SK-N-SH treated with all-trans-retinoic acid at 6 μM for 48 hours (cell line): ENCODE results near the gene GTPBP1.

Experiments
- ATAC-seq: fragments of 200-7000 bp; cut with Tn5 transposase; 3 replicates; pipeline ENCODE4 v1.9.1; 2020; ENCODE audit warnings: mild to moderate bottlenecking, moderate library complexity
- ARNTL ChIP-seq: fragments of 450-650 bp; formaldehyde crosslinking; IDR thresholded peaks from 2 replicates; pipeline ENCODE4 v1.5.0; 2020; ENCODE audit warnings: low read depth, mild to moderate bottlenecking, moderate library complexity, borderline replicate concordance
- CSDC2 ChIP-seq: fragments of 250-450 bp; sonication (Bioruptor Pico); IDR thresholded peaks from 2 replicates; pipeline ENCODE4 v1.5.0; 2020; ENCODE audit warnings: mild to moderate bottlenecking, moderate library complexity
- ESRRG ChIP-seq: fragments of 250-450 bp; sonication (Bioruptor Pico); IDR thresholded peaks from 2 replicates; pipeline ENCODE4 v1.6.1; 2021; ENCODE audit warnings: mild to moderate bottlenecking
- GLIS3 ChIP-seq: fragments of 250-450 bp; sonication (Bioruptor Pico); IDR thresholded peaks from 2 replicates; pipeline ENCODE4 v1.5.0; 2020; ENCODE audit warnings: mild to moderate bottlenecking, moderate library complexity
- ISL1 ChIP-seq: fragments of 250-450 bp; sonication (Bioruptor Pico); IDR thresholded peaks from 2 replicates; pipeline ENCODE4 v2.1.2; 2022; ENCODE audit warnings: mild to moderate bottlenecking, moderate library complexity
- OSR1 ChIP-seq: fragments of 250-450 bp; sonication (Bioruptor Pico); IDR thresholded peaks from 2 replicates; pipeline ENCODE4 v1.8.0; 2022; ENCODE audit warnings: moderate library complexity, mild to moderate bottlenecking, inconsistent platforms
- PPARA ChIP-seq: fragments of 250-450 bp; sonication (Bioruptor Pico); IDR thresholded peaks from 2 replicates; pipeline ENCODE4 v1.5.0; 2020; ENCODE audit warnings: mild to moderate bottlenecking, borderline replicate concordance
- RARB ChIP-seq: fragments of 250-450 bp; sonication (Bioruptor Pico); IDR thresholded peaks from 2 replicates; pipeline ENCODE4 v1.8.0; 2021; ENCODE audit warnings: mild to moderate bottlenecking, moderate library complexity
- SNAI2 ChIP-seq: fragments of 250-450 bp; sonication (Bioruptor Pico); IDR thresholded peaks from 2 replicates; pipeline ENCODE4 v1.5.0; 2020; ENCODE audit warnings: mild to moderate bottlenecking, moderate library complexity
- TCF4 ChIP-seq: fragments of 250-450 bp; sonication (Bioruptor Pico); IDR thresholded peaks from 2 replicates; pipeline ENCODE4 v1.8.0; 2021; ENCODE audit warnings: mild to moderate bottlenecking, moderate library complexity, borderline replicate concordance
- TOX ChIP-seq: fragments of 250-450 bp; sonication (Bioruptor Pico); IDR thresholded peaks from 2 replicates; pipeline ENCODE4 v1.8.0; 2021; ENCODE audit warnings: mild to moderate bottlenecking, moderate library complexity, borderline replicate concordance
- ZC3H10 ChIP-seq: fragments of 250-450 bp; sonication (Bioruptor Pico); IDR thresholded peaks from 2 replicates; pipeline ENCODE4 v1.5.1; 2021; ENCODE audit warnings: mild to moderate bottlenecking, moderate library complexity
- ZFP3 ChIP-seq: fragments of 250-450 bp; sonication (Bioruptor Pico); IDR thresholded peaks from 2 replicates; pipeline ENCODE4 v1.5.0; 2020; ENCODE audit warnings: mild to moderate bottlenecking, moderate library complexity
- ZFP30 ChIP-seq: fragments of 450-650 bp; formaldehyde crosslinking; IDR thresholded peaks from 2 replicates; pipeline ENCODE4 v1.5.0; 2022; ENCODE audit warnings: mild to moderate bottlenecking, moderate library complexity
- ZNF565 ChIP-seq: fragments of 450-650 bp; formaldehyde crosslinking; conservative IDR thresholded peaks from 2 replicates; pipeline ENCODE4 v1.5.0; 2020; ENCODE audit warnings: low read depth, mild to moderate bottlenecking, moderate library complexity
- ZNF70 ChIP-seq: fragments of 450-650 bp; formaldehyde crosslinking; IDR thresholded peaks from 2 replicates; pipeline ENCODE4 v1.5.0; 2020; ENCODE audit warnings: mild to moderate bottlenecking, moderate library complexity
- ZNF8 ChIP-seq: fragments of 450-650 bp; formaldehyde crosslinking; IDR thresholded peaks from 2 replicates; pipeline ENCODE4 v1.5.0; 2020; ENCODE audit warnings: mild to moderate bottlenecking, moderate library complexity
- TF ChIP-seq, protein P1 (sequence below): fragments of 250-450 bp; sonication (Bioruptor Pico); IDR thresholded peaks from 2 replicates; pipeline ENCODE4 v1.8.0; 2020; ENCODE audit warnings: mild to moderate bottlenecking, moderate library complexity, borderline replicate concordance
- TF ChIP-seq, protein P2 (sequence below): fragments of 250-450 bp; sonication (Bioruptor Pico); IDR thresholded peaks from 2 replicates; pipeline ENCODE4 v1.5.1; 2020; ENCODE audit warnings: low read depth, mild to moderate bottlenecking, moderate library complexity
- TF ChIP-seq, protein P3 (sequence below): fragments of 250-450 bp; sonication (Bioruptor Pico); IDR thresholded peaks from 2 replicates; pipeline ENCODE4 v1.8.0; 2021; ENCODE audit warnings: low read depth, mild to moderate bottlenecking, moderate library complexity, borderline replicate concordance
- TF ChIP-seq, protein P4 (sequence below): fragments of 250-450 bp; sonication (Bioruptor Pico); IDR thresholded peaks from 2 replicates; pipeline ENCODE4 v1.5.0; 2020; ENCODE audit warnings: mild to moderate bottlenecking, moderate library complexity

Gene GTPBP1

DNA sequence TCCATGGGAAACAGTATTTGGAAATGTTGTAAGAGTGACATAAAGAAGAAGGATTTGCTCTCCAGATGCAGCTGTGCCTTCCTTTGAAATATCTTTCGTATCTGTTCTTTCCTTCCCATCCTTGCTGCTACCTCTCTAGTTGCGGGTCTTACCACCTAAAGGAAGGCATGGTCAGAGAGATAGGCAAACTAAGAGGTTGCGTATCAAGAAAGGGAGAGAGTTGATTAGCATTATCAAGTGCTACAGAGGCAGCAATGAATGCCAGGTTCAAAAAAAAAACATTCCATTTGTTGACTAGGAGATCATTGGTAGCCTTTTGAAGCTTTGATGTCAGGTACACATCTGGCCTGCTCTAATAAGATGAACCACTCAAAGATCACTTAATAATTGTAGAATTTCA lies 4.6 kb downstream of the GTPBP1 start:
- ATAC-seq = no peak

DNA sequence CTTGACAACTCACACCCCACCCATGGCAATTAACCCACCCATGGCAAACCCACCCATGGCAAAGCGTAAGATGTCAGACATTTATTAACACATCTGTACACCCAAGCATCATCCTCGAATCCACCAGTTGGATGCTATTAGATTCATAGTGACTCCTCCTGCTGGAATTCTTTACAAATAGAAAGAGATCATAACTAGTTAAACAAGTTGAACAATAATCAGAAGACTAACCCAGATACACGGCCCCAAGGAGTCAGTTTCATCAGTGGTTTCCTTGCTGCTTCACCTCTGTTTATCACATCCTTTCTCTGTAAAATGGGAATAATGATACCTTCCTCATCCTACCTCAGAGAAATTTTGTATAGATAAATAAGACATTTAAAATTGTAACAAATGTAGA lies 5.1 kb downstream of the GTPBP1 start:
- TF ChIP-seq TCF4 (CRISPR knock-in tag) (no peak), ZNF70 (CRISPR knock-in tag) (no peak), TOX (CRISPR knock-in tag) (no peak), PPARA (CRISPR knock-in tag) (no peak), CSDC2 (no peak), SNAI2 (CRISPR knock-in tag) (no peak), ARNTL (no peak), ZFP3 (CRISPR knock-in tag) (no peak), RARB (CRISPR knock-in tag) (no peak), ZNF8 (CRISPR knock-in tag) (no peak)
- TF ChIP-seq, protein P1, sequence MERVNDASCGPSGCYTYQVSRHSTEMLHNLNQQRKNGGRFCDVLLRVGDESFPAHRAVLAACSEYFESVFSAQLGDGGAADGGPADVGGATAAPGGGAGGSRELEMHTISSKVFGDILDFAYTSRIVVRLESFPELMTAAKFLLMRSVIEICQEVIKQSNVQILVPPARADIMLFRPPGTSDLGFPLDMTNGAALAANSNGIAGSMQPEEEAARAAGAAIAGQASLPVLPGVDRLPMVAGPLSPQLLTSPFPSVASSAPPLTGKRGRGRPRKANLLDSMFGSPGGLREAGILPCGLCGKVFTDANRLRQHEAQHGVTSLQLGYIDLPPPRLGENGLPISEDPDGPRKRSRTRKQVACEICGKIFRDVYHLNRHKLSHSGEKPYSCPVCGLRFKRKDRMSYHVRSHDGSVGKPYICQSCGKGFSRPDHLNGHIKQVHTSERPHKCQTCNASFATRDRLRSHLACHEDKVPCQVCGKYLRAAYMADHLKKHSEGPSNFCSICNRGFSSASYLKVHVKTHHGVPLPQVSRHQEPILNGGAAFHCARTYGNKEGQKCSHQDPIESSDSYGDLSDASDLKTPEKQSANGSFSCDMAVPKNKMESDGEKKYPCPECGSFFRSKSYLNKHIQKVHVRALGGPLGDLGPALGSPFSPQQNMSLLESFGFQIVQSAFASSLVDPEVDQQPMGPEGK (CRISPR knock-in tag) = no peak
- no peak for ATAC-seq

More for the DNA sequence above, 4.6 kb downstream of the GTPBP1 start:
- TF ChIP-seq ISL1 (CRISPR knock-in tag) (no peak), CSDC2 (no peak), PPARA (CRISPR knock-in tag) (no peak), SNAI2 (CRISPR knock-in tag) (no peak), ZNF565 (CRISPR knock-in tag) (no peak), TOX (CRISPR knock-in tag) (no peak), ARNTL (no peak), ZC3H10 (CRISPR knock-in tag) (no peak)
- TF ChIP-seq, protein P2, sequence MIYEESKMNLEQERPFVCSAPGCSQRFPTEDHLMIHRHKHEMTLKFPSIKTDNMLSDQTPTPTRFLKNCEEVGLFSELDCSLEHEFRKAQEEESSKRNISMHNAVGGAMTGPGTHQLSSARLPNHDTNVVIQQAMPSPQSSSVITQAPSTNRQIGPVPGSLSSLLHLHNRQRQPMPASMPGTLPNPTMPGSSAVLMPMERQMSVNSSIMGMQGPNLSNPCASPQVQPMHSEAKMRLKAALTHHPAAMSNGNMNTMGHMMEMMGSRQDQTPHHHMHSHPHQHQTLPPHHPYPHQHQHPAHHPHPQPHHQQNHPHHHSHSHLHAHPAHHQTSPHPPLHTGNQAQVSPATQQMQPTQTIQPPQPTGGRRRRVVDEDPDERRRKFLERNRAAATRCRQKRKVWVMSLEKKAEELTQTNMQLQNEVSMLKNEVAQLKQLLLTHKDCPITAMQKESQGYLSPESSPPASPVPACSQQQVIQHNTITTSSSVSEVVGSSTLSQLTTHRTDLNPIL (CRISPR knock-in tag) = no peak
- TF ChIP-seq, protein P3, sequence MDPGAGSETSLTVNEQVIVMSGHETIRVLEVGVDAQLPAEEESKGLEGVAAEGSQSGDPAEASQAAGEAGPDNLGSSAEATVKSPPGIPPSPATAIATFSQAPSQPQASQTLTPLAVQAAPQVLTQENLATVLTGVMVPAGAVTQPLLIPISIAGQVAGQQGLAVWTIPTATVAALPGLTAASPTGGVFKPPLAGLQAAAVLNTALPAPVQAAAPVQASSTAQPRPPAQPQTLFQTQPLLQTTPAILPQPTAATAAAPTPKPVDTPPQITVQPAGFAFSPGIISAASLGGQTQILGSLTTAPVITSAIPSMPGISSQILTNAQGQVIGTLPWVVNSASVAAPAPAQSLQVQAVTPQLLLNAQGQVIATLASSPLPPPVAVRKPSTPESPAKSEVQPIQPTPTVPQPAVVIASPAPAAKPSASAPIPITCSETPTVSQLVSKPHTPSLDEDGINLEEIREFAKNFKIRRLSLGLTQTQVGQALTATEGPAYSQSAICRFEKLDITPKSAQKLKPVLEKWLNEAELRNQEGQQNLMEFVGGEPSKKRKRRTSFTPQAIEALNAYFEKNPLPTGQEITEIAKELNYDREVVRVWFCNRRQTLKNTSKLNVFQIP (CRISPR knock-in tag) = no peak

DNA sequence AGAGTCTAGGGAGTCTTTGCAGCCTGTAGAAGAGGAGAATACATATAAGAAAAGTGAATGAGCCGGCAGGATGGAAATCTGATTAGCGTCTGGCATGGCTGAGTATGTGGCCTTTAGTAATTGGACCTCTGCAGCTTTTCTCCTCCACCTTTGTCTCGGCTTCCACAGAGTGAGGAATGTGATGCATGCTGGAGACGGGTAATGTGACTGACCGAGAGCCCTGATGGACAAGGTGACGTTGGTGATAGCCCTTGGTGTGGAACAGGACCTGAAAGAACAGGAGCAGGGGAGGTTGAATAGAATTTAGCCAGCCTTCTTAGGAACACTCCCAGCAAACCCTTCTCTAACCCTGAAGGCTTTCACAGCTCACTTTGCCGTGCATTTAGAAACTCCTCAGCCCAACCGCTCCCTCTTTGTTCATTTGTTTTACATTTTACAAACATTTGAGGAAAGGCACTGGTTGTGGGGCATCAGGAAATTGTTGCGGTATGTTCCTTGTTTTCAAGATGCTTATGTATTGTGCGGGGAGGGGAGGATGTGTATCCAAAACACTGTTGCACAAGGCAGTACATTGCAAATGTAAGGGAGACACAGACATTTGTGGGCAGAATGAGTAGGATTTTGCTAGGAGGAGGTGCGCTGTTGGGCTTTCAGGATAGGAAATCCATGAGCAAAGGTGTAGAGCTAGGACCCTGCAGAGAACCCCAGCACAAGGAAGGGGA lies 6.9 kb downstream of the GTPBP1 start:
- ATAC-seq = no peak

More for the DNA sequence above, 6.9 kb downstream of the GTPBP1 start:
- TF ChIP-seq ZFP3 (CRISPR knock-in tag) (no peak), ESRRG (CRISPR knock-in tag) (no peak), ZNF8 (CRISPR knock-in tag) (no peak), ZFP30 (no peak), ZNF565 (CRISPR knock-in tag) (no peak), OSR1 (CRISPR knock-in tag) (no peak), TCF4 (CRISPR knock-in tag) (no peak), CSDC2 (no peak), ZC3H10 (CRISPR knock-in tag) (no peak), PPARA (CRISPR knock-in tag) (no peak), GLIS3 (CRISPR knock-in tag) (no peak), ISL1 (CRISPR knock-in tag) (no peak)
- TF ChIP-seq, protein P4, sequence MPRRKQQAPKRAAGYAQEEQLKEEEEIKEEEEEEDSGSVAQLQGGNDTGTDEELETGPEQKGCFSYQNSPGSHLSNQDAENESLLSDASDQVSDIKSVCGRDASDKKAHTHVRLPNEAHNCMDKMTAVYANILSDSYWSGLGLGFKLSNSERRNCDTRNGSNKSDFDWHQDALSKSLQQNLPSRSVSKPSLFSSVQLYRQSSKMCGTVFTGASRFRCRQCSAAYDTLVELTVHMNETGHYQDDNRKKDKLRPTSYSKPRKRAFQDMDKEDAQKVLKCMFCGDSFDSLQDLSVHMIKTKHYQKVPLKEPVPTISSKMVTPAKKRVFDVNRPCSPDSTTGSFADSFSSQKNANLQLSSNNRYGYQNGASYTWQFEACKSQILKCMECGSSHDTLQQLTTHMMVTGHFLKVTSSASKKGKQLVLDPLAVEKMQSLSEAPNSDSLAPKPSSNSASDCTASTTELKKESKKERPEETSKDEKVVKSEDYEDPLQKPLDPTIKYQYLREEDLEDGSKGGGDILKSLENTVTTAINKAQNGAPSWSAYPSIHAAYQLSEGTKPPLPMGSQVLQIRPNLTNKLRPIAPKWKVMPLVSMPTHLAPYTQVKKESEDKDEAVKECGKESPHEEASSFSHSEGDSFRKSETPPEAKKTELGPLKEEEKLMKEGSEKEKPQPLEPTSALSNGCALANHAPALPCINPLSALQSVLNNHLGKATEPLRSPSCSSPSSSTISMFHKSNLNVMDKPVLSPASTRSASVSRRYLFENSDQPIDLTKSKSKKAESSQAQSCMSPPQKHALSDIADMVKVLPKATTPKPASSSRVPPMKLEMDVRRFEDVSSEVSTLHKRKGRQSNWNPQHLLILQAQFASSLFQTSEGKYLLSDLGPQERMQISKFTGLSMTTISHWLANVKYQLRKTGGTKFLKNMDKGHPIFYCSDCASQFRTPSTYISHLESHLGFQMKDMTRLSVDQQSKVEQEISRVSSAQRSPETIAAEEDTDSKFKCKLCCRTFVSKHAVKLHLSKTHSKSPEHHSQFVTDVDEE (CRISPR knock-in tag) = no peak
- TF ChIP-seq, protein P2 (CRISPR knock-in tag) = no peak
- TF ChIP-seq, protein P3 (CRISPR knock-in tag) = no peak
- TF ChIP-seq, protein P1 (CRISPR knock-in tag) = no peak
